T-helper 2 cell (primary cell): ENCODE results near the gene IFIT2.
"Not testable (repeated sequence)": the region's sequence is repeated elsewhere in the genome, so short reads cannot be mapped to it uniquely, and the experiment has no call there.

Experiments
- DNase-seq, 5 experiments: peaks; one replicate each; pipeline versions ENCODE4 v3.0.0 to v3.0.0-alpha.2; 2012 to 2022

The IFIT2 gene

GRCh38 chr10:89343089-89343767, 41.4 kb downstream of the IFIT2 start:
- no peak for DNase-seq

DNA sequence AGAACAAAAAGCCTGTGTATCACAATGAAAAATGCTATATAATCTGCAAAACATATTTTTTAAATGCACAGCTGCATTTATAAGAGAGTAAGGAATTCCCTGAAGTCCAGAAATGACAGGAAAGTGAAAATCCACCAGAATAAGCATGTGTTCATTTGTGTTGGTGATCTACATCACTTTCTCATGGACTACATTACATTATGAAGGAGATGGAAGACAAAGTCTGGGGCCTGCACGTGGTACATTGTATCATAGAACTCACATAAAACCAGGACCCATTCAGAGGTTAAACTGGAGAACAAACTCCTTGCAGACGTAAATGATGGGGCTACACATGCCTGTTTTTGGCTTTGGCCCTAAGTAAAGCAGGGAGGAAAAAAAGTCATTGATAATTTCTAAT, 42.3 kb downstream of the IFIT2 start:
- no peak for DNase-seq

GRCh38 chr10:89345367-89346000, 43.6 kb downstream of the IFIT2 start:
- no peak for DNase-seq

- no peak for DNase-seq
These were observed 44.8 kb downstream of the IFIT2 start for GRCh38 chr10:89346405-89347254.

- DNase-seq = no peak
These were observed 46.0 kb downstream of the IFIT2 start for GRCh38 chr10:89347701-89348457.

- no peak for DNase-seq
These were observed 46.6 kb downstream of the IFIT2 start for GRCh38 chr10:89348481-89348880.

DNA sequence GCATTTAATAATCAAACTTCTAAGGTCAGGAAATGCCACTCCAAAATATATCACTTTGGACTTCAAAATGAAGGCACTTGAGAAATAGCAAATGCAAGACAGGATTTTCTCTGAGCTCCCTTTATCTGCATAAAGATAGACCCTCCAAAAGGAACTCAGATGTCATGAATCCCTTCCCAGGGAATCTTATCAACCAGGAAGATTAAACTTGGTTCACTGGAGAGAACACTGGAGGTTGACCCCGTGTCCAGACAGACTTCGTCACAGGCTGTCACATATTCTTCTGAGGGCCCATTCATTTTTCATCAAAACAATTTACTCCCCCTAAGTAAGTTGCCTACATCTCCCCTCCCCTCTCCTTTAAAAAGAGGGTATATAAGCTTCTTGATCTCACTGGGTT, 47.1 kb downstream of the IFIT2 start:
- no peak for DNase-seq

- DNase-seq = not testable (repeated sequence)
These were observed 48.9 kb downstream of the IFIT2 start for GRCh38 chr10:89350631-89351315.

DNA sequence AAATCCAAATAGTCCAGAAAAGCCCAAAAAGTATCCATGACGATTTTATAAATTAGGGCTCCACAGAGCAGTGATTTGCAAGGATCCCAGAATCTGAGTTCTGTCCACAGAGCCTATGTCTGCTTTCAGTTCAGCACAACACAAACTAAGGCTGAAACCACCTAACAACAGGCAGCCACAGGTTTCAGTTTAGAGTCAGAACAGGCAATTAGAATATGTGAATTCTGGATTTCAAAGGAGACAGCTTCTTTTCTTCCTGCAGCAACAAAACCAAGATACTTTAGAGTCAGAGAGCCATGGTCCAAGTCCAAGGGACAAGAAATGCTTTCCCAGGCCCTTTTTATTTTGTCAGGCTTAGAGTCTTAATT, 49.5 kb downstream of the IFIT2 start:
- peak in 1 of 5 experiments; percentile 57 for DNase-seq

- DNase-seq = no peak
These were observed 50.1 kb downstream of the IFIT2 start for GRCh38 chr10:89351780-89352597.

GRCh38 chr10:89352802-89353201, 51.0 kb downstream of the IFIT2 start:
- DNase-seq = no peak

GRCh38 chr10:89355394-89355931, 53.6 kb downstream of the IFIT2 start:
- DNase-seq = no peak

GRCh38 chr10:89357096-89357495, 55.2 kb downstream of the IFIT2 start:
- DNase-seq = no peak

- no peak for DNase-seq
These were observed 56.1 kb downstream of the IFIT2 start for GRCh38 chr10:89357975-89358374.
